WERI-Rb-1 (cell line): ENCODE data around the gene MAD1L1.
A peak's percentile ranks its signal among the peaks of the same experiment; 100 is the strongest.

Experiments
- DNase-seq: peaks from one replicate; pipeline ENCODE4 v3.0.0-alpha.2; 2020
- H3K27ac ChIP-seq: fragments of 250-450 bp; sonication (Bioruptor Pico); 2 replicates; pipeline ENCODE4 v1.5.1; 2020; ENCODE audit warnings: mild to moderate bottlenecking, moderate library complexity
- H3K27me3 ChIP-seq: fragments of 250-450 bp; sonication (Bioruptor Pico); 2 replicates; pipeline ENCODE4 v1.5.1; 2021; ENCODE audit warnings: mild to moderate bottlenecking, low read depth, moderate library complexity; ENCODE audit not compliant: insufficient read depth, severe bottlenecking
- H3K36me3 ChIP-seq: fragments of 250-450 bp; sonication (Bioruptor Pico); 2 replicates; pipeline ENCODE4 v1.5.1; 2020; ENCODE audit warnings: mild to moderate bottlenecking, moderate library complexity
- H3K4me3 ChIP-seq: 2 replicates; pipeline ENCODE4 v1.5.1; 2011; ENCODE audit warnings: low read depth, mild to moderate bottlenecking, control low read depth, low read length
- H3K9me3 ChIP-seq: fragments of 250-450 bp; sonication (Bioruptor Pico); 2 replicates; pipeline ENCODE4 v1.5.1; 2021; ENCODE audit warnings: mild to moderate bottlenecking, moderate library complexity; ENCODE audit not compliant: severe bottlenecking
- CTCF ChIP-seq: IDR thresholded peaks from 2 replicates; pipeline ENCODE4 v1.5.1; 2011; ENCODE audit warnings: low read depth, mild to moderate bottlenecking, control low read depth, inconsistent platforms, low read length

MAD1L1 gene

GRCh38 chr7:2109251-2109872, 123.4 kb downstream of the MAD1L1 start:
- Histone ChIP-seq H3K9me3 (peaks cover 2% of the 10 kb centered on the region), H3K27me3 (no peaks in the 10 kb centered on the region), H3K4me3 (no peak overlapping the region), H3K36me3 (peaks cover 14% of the 10 kb centered on the region), H3K27ac (peak overlapping the region; percentile 90)
- no peak for DNase-seq
- TF ChIP-seq CTCF, result no peak

- Histone ChIP-seq H3K27me3 (no peaks in the 10 kb centered on the region), H3K4me3 (no peak overlapping the region), H3K9me3 (peaks cover 2% of the 10 kb centered on the region), H3K36me3 (peaks cover 10% of the 10 kb centered on the region), H3K27ac (peak overlapping the region; percentile 90)
- no peak for TF ChIP-seq CTCF
- no peak for DNase-seq
Observed at GRCh38 chr7:2108501-2109250, 124.1 kb downstream of the MAD1L1 start.

- Histone ChIP-seq H3K27me3 (no peaks in the 10 kb centered on the region), H3K27ac (no peak overlapping the region), H3K9me3 (peaks cover 2% of the 10 kb centered on the region), H3K36me3 (peaks cover 14% of the 10 kb centered on the region), H3K4me3 (no peak overlapping the region)
- no peak for TF ChIP-seq CTCF
- DNase-seq, result no peak
Observed at GRCh38 chr7:2108071-2108455, 124.7 kb downstream of the MAD1L1 start.

GRCh38 chr7:2107386-2108070, 125.2 kb downstream of the MAD1L1 start:
- H3K36me3 ChIP-seq, result peaks cover 18% of the 10 kb centered on the region
- no peaks in the 10 kb centered on the region for H3K27me3 ChIP-seq
- TF ChIP-seq CTCF, result no peak
- no peak overlapping the region for H3K27ac ChIP-seq
- H3K9me3 ChIP-seq, result peaks cover 2% of the 10 kb centered on the region
- DNase-seq, result no peak
- no peak overlapping the region for H3K4me3 ChIP-seq

- Histone ChIP-seq H3K27me3 (no peaks in the 10 kb centered on the region), H3K4me3 (no peak overlapping the region), H3K36me3 (peaks cover 18% of the 10 kb centered on the region), H3K27ac (0 out of 2 replicates have a peak overlapping the region, but pooled peaks have one; percentile 21), H3K9me3 (peaks cover 2% of the 10 kb centered on the region)
- TF ChIP-seq CTCF, result no peak
- no peak for DNase-seq
Observed at GRCh38 chr7:2106924-2107323, 125.8 kb downstream of the MAD1L1 start.
